Astrocyte (in vitro differentiated cells and primary cell): ENCODE results near the gene SMIM28.

Experiments
- EZH2 ChIP-seq: IDR thresholded peaks from 2 replicates; pipeline ENCODE4 v1.6.1; 2012; ENCODE audit warnings: mild to moderate bottlenecking, low read length, inconsistent platforms; ENCODE audit not compliant: insufficient read depth
- TF ChIP-seq, protein P1 (sequence below): IDR thresholded peaks from 2 replicates; pipeline ENCODE4 v1.5.1; 2011; ENCODE audit warnings: low read depth, mild to moderate bottlenecking, inconsistent platforms, low read length, moderate library complexity; ENCODE audit not compliant: insufficient read depth

DNA sequence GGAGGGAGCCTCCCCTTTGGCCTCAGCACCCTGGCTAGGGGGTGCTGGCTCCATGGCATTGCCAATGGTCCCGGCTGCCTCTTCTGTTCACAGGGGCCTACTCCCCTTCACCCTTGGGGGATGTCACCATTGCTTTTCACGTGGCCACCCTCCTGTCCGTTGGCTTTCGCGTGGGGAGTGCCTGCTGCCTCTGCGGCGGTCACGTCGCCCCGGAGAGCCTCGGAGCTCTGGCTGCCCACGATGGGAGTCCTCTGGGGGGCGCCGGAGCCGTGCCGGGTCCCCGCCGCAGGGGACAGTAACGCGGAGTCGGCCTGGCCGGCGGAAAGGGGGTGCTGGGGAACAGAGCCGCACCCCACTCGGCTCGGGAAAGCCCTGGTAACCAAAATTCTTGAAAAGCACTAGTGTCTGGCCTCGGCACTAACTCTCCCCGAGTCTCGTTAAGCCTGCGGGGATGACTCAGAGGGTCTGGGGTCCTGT lies 25.7 kb downstream of the SMIM28 start:
- TF ChIP-seq, protein P1, sequence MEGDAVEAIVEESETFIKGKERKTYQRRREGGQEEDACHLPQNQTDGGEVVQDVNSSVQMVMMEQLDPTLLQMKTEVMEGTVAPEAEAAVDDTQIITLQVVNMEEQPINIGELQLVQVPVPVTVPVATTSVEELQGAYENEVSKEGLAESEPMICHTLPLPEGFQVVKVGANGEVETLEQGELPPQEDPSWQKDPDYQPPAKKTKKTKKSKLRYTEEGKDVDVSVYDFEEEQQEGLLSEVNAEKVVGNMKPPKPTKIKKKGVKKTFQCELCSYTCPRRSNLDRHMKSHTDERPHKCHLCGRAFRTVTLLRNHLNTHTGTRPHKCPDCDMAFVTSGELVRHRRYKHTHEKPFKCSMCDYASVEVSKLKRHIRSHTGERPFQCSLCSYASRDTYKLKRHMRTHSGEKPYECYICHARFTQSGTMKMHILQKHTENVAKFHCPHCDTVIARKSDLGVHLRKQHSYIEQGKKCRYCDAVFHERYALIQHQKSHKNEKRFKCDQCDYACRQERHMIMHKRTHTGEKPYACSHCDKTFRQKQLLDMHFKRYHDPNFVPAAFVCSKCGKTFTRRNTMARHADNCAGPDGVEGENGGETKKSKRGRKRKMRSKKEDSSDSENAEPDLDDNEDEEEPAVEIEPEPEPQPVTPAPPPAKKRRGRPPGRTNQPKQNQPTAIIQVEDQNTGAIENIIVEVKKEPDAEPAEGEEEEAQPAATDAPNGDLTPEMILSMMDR: peak; percentile 11
- TF ChIP-seq EZH2: no peak
